HG02678 (cell line): ENCODE measurements around the gene ALOX15B.

Source experiments
- ATAC-seq: cut with Tn5 transposase; IDR thresholded peaks from one replicate; pipeline ENCODE4 v1.9.1; 2021; ENCODE audit warnings: mild to moderate bottlenecking, moderate library complexity; ENCODE audit not compliant: unreplicated experiment

The ALOX15B gene

DNA sequence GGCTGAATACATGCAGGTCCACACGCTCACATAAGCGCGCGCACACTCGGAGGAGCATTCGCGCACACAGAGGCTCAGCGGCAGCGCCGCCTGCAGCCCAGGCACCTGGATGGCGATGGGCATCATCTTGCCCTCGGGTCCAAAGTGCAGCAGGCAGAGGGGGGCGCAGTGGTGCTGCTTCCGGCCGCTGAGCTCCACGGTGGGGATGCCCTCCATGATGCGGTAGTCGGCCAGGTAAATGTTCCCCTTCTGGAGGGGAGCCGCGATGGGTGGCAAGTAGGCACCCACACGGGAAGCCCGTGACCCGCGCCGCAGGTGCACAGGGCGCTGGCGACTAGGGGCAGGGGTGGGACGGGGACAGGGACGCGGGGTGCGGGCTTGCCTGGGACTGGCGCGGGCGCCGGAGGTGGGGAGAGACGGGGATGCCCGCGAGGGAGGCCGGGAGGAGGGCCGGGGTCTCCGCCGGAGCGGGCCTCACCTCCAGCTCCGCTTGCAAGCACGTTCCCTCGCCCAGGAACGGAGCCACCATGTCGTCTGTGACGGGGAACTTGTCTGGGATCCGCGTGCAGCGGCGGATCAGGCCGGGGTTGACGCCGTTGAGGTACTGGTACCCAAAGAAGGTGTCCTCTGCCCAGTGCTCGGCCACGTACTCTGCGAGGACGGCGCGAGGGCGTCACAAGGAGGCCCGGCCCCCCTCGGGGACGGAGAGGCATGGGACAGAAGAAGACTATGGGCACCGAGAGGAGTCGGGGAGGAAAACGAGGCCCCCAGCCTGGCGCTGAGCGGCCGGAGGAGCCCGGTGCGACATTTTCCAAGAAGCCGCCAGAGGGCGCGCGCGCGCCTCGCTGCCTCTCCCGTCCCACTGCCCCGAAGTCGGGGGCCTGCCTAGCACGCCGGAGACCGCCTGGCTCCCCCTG, 40.7 kb downstream of the ALOX15B start:
- ATAC-seq = peak; percentile 72

- ATAC-seq = no peak
Measured at GRCh38 chr17:8080208-8080798, 41.4 kb downstream of the ALOX15B start.

DNA sequence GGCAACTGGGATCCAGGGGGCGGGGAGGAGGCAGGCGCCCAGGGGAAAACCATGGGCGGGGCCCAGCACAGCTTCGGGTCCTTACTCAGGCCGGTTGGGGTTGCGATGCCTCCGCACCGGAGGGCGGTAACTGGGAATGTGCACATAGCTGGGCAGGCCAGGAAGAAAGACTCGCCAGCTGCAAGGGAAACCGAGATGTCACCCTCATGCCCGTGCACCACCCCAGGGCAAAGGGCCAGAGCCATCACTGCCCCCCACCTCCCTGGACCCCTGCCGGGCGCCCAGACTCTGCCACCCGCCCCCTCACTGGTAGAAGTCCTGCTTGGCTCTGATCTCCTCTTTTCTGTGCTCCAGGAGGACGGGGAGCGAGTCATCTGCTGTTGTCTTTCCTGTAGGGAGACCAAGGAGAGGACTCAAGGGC, 42.0 kb downstream of the ALOX15B start:
- ATAC-seq = no peak

DNA sequence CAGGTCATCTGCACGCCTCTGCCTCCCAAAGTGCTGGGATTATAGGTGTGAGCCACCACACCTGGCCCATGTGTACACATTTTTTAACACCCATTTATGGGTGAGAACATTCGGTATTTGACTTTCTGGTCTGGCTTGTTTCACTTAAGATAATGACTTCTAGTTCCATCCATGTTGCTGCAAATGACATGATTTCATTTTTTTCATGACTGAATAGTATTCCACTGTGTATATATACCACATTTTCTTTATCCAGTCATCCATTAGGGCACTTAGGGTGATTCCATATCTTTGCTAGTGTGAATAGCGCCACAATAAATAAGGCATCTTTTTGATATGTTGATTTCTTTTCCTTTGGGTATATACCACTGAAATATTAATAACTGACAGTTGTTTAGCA, 43.0 kb downstream of the ALOX15B start:
- ATAC-seq = no peak

- no peak for ATAC-seq
Measured at GRCh38 chr17:8082292-8082691, 43.4 kb downstream of the ALOX15B start.

GRCh38 chr17:8084250-8084649, 45.4 kb downstream of the ALOX15B start:
- ATAC-seq = no peak

GRCh38 chr17:8087075-8087951, 48.5 kb downstream of the ALOX15B start, which contains the start of gene ALOX12B:
Gene ALOX12B, minus strand, starts transcription at chr17:8087716. Its CDS starts 274 bp downstream, at chr17:8087442.
- ATAC-seq = no peak

DNA sequence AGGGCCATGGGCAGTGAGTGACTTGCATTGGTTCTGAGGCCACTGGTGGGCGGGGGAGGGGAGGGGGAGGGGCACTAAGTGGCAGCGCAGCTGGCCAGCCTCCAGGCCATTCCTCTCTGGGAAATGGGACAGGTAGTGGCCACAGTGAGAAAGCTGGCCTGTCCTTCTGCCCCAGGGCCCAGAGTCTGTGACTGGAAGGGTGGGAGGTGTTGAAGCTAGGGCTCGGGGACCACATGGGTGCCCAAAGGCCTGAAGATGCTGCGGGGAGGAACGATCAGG, 49.0 kb downstream of the ALOX15B start:
- no peak for ATAC-seq

DNA sequence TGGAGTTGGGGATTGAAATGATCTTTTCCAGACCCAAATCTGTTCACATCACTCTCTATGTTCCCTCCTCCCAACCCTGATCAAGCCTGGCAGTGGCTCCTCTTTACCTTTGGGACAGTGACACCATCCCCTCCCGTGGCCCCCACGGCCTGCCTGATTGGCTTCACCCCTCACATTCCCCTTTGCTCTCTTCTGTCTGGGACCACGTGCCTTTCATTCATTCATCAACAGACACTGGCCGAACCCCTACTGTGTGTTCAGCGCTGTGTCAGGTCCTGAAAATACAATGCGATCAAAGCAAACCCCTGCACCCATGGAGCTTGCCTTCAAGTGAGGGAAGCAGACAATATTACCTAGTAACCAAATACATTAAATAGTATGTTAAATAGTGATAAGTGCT, 50.9 kb downstream of the ALOX15B start:
- ATAC-seq = no peak

- peak; percentile 63 for ATAC-seq
Measured at GRCh38 chr17:8091033-8091687, 52.3 kb downstream of the ALOX15B start.

DNA sequence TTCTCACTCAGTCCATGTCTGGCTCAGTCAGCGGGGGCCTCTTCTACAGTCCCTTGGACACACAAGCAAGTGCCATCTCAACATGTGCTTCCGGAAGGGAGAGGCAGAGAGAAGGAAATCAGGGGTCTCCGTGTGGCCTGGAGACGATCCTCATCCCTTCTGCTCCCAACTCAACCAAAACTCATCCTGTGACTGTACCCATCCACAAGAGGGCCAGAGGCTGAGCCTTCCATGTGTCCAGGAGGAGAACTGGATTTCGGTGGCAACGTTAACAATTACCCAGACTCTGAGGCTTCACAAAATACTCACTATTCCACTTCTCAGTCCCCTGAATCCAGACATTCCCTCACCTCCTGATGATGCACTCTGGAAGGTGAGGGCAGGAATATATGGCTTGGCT, 56.5 kb downstream of the ALOX15B start:
- no peak for ATAC-seq

GRCh38 chr17:8096541-8096940, 57.7 kb downstream of the ALOX15B start:
- no peak for ATAC-seq
